ENCODE data around the gene FGD5. TPM values are rescaled to one million over a fixed set of nuclear protein-coding genes. Genes with fewer than 3 reads are reported as not detected.

The FGD5 gene
- total and polyA plus RNA-seq, 12 donors, result 8.9 to 23.4 (median 15.9) TPM

DNA sequence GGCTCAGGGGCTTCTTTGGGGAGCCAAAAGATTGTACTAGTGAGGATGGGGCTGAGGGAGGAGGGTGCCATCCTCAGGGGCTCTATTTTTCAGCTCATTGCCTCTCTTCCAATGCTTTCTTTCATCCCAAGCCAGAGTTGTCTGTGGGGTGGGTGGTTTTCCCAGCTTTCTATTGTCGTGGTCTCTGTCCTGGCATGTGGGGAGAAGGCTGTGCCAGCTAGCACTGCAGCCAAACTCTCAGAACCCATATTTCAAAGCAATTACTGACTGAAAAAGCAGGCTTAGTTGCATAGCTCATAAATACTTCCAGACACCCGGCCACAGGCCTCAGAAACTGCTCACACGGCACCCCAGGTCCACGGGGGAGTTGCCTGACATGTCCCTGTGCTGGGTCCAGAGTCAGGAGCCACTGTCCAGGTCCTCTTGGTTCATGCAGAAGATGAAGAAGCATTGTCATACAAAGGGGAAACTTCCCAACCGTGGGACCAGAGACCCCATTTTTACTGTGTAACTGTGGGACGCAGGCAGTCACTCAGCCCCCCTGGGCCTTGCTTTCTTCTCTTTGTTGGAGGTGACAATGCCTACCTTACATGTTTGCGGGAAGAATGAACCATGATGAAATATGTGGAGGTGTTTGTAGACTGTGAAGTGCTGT, 27.6 kb downstream of the FGD5 start:
- TF ChIP-seq, protein P1, sequence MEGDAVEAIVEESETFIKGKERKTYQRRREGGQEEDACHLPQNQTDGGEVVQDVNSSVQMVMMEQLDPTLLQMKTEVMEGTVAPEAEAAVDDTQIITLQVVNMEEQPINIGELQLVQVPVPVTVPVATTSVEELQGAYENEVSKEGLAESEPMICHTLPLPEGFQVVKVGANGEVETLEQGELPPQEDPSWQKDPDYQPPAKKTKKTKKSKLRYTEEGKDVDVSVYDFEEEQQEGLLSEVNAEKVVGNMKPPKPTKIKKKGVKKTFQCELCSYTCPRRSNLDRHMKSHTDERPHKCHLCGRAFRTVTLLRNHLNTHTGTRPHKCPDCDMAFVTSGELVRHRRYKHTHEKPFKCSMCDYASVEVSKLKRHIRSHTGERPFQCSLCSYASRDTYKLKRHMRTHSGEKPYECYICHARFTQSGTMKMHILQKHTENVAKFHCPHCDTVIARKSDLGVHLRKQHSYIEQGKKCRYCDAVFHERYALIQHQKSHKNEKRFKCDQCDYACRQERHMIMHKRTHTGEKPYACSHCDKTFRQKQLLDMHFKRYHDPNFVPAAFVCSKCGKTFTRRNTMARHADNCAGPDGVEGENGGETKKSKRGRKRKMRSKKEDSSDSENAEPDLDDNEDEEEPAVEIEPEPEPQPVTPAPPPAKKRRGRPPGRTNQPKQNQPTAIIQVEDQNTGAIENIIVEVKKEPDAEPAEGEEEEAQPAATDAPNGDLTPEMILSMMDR (IDR thresholded peaks at IDR 0.05), result no peak
- DNase-seq, result no peak
- peaks cover 0 to 7% (median 0%) of the 10 kb centered on the region in 9 donors for H3K36me3 ChIP-seq
- no peak overlapping the region for H3K4me3 ChIP-seq
- peak overlapping the region in 5 of 10 donors; percentile 1 to 86 (median 28) for H3K27ac ChIP-seq
- H3K27me3 ChIP-seq, result peaks cover 0 to 8% (median 0%) of the 10 kb centered on the region in 7 donors
- peaks cover 21 to 89% (median 57%) of the 10 kb centered on the region in 9 donors for H3K4me1 ChIP-seq
- ATAC-seq, result no peak
- no peaks in the 10 kb centered on the region for H3K9me3 ChIP-seq
- WGBS, 2 donors, result 52 to 55% methylated on average over 7 of the region's 7 CpGs
- intact Hi-C loops (cut with DNase I), result loop anchor here in 2 of 10 donors (5.0 to 10.0 kb wide), 2 partner anchors 34 to 52 kb away; no protein-coding TSS in a partner anchor

DNA sequence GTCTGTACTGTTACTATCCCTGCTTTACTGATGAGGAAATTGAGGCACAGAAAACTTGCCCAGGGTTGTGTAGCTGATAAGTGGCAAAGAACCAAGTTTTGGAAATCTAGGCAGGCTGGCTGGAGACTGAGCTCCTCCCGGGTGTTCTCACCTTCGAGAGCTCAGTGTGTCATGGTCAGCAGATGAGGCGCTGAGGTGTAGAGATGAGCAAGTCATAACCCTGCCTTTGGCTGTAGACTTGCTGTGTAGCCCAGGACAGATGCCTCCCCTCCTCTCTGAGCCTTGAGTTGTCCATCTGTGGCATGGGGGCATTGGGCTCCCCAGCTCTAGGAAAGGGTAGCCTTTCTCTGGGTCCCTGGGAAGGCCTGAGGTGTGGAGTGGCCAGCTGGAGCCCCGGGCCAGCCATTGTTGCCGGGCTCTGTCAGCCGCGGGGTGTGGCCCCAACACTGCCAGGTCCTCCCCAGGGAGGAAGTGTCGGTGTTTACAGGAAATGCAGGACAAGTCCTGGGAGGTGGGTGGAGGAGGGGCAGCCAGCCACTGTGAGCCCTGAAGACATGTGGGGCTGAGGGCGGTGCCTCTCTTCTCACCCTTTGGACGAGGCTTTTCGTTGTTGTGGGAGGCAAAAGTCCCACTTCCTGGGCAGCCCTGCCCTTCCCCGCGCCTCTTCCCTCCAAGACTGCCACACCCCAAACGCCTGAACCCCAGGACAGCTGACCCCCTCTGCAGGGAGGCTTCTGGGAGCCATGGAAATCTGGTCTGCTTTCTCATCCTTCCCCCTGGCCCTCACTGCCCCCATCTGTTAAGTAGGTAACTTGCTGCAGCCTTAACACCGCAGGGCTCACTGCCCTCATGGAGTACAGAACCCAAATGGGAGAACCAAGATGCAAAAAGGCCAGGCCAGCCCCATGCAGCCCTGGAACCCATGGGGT, 29.1 kb downstream of the FGD5 start:
- DNase-seq, result peak; percentile 74 to 84
- peaks cover 17 to 82% (median 52%) of the 10 kb centered on the region in 9 donors for H3K4me1 ChIP-seq
- intact Hi-C loops (cut with DNase I), result loop anchor here in 2 of 10 donors (2.0 to 10.0 kb wide), 3 partner anchors 29 to 53 kb away; no protein-coding TSS in a partner anchor

DNA sequence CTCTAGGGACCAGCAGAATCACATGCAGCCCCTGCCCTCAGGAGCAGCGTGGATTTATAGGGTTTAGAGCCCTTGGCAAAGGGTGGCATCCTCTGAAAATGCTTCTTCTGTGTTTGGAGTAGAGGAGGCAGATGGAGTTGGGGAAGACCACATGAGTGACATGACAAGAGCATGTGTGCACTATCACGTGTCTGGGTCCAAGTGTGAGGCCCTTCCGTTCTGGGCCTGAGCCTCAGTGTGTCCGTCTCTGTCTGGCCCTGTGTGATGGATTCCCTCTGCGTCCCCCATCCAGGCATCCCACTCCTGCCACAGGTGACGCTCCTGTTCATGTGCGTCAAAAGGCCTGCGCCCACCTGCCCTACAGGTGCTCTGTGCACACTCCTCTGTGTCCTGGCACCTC, 30.1 kb downstream of the FGD5 start:
- peaks cover 17 to 89% (median 62%) of the 10 kb centered on the region in 9 donors for H3K4me1 ChIP-seq
- 82% methylated on average over 8 of the region's 8 CpGs for WGBS, 2 donors
- intact Hi-C loops (cut with DNase I), result loop anchor here in 2 of 10 donors (2.0 to 10.0 kb wide), 3 partner anchors 28 to 54 kb away; no protein-coding TSS in a partner anchor
- TF ChIP-seq, protein P1 (IDR thresholded peaks at IDR 0.05), result no peak
- ATAC-seq, result no peak
- H3K27ac ChIP-seq, result peak overlapping the region in 8 of 10 donors; percentile 12 to 86 (median 70)
- H3K36me3 ChIP-seq, result no peaks in the 10 kb centered on the region
- no peak overlapping the region for H3K4me3 ChIP-seq
- DNase-seq, result no peak
- peaks cover 0 to 6% (median 0%) of the 10 kb centered on the region in 11 donors for H3K9me3 ChIP-seq
- peaks cover 0 to 8% (median 0%) of the 10 kb centered on the region in 7 donors for H3K27me3 ChIP-seq

More for the DNA sequence above, 29.1 kb downstream of the FGD5 start:
- Histone ChIP-seq H3K4me3 (no peak overlapping the region), H3K9me3 (peaks cover 0 to 6% (median 0%) of the 10 kb centered on the region in 11 donors), H3K27ac (peak overlapping the region; percentile 20 to 86 (median 68)), H3K36me3 (peaks cover 0 to 7% (median 0%) of the 10 kb centered on the region in 9 donors), H3K27me3 (peaks cover 0 to 8% (median 0%) of the 10 kb centered on the region in 7 donors)
- TF ChIP-seq, protein P1 (IDR thresholded peaks at IDR 0.05), result peak in 1 of 9 donors; percentile 19
- WGBS, 2 donors, result 23% methylated on average over 15 of the region's 15 CpGs
- ATAC-seq, result peak; percentile 73 to 93 (median 86)
